K562 (cell line): Measurements from ENCODE around the gene SLC34A1.

Experiments
- EP300 ChIP-seq: IDR thresholded peaks from 2 replicates; pipeline ENCODE4 v1.6.1; 2012; ENCODE audit warnings: low read length, improper control_type of control experiment
- MYNN ChIP-seq, 2 experiments: sonication (generic); formaldehyde crosslinking in 1 of 2; IDR thresholded peaks; 2 replicates each; pipeline versions ENCODE4 v1.5.0 to v1.6.1; 2016 to 2020; ENCODE audit warnings: antibody characterized with exemption in 1 of 2, missing genetic modification reagents in 1 of 2
- POLR3A ChIP-seq: IDR thresholded peaks from 2 replicates; pipeline ENCODE4 v1.6.1; 2011; ENCODE audit warnings: borderline replicate concordance, mild to moderate bottlenecking, moderate library complexity; ENCODE audit not compliant: insufficient read length, insufficient read depth; ENCODE audit errors: extremely low read depth
- XRCC3 ChIP-seq: fragments of 450-650 bp; IDR thresholded peaks from 2 replicates; pipeline ENCODE4 v1.6.1; 2017; ENCODE audit warnings: mild to moderate bottlenecking, moderate library complexity
- TF ChIP-seq, protein P1 (sequence below), 2 experiments: fragments of 450-650 bp in 1 of 2; sonication (generic) in 1 of 2; formaldehyde crosslinking in 1 of 2; IDR thresholded peaks; 2 replicates each; pipeline versions ENCODE4 v1.7.1 to v1.9.0; 2016 to 2022; ENCODE audit warnings: inconsistent platforms in 1 of 2, mild to moderate bottlenecking in 1 of 2, missing genetic modification reagents in 1 of 2

DNA sequence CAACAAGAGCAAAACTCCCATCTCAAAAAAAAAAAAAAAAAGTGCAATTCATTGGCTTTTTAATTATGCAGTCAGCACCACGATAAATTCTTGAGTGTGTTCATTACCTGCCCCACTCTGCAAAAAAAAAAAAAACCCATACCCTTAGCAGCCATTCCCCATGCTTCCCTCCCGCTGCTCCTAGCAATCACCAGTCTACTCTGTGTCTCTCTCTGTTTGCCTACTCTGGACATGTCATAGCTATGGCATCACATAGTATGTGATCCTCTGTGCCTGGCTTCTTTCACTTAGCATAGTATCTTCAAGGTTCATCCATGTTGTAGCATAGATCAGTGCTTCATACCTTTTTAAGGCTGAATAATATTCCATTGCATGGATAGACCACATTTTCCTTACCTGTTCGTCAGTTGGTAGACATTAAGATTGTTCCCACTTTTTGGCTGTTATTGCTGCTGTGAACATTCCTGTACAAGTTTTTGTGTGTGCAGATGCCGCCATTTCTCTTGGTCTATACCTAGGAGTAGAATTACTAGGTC, 55.4 kb downstream of the SLC34A1 start:
- no peak for TF ChIP-seq POLR3A
- TF ChIP-seq, protein P1, sequence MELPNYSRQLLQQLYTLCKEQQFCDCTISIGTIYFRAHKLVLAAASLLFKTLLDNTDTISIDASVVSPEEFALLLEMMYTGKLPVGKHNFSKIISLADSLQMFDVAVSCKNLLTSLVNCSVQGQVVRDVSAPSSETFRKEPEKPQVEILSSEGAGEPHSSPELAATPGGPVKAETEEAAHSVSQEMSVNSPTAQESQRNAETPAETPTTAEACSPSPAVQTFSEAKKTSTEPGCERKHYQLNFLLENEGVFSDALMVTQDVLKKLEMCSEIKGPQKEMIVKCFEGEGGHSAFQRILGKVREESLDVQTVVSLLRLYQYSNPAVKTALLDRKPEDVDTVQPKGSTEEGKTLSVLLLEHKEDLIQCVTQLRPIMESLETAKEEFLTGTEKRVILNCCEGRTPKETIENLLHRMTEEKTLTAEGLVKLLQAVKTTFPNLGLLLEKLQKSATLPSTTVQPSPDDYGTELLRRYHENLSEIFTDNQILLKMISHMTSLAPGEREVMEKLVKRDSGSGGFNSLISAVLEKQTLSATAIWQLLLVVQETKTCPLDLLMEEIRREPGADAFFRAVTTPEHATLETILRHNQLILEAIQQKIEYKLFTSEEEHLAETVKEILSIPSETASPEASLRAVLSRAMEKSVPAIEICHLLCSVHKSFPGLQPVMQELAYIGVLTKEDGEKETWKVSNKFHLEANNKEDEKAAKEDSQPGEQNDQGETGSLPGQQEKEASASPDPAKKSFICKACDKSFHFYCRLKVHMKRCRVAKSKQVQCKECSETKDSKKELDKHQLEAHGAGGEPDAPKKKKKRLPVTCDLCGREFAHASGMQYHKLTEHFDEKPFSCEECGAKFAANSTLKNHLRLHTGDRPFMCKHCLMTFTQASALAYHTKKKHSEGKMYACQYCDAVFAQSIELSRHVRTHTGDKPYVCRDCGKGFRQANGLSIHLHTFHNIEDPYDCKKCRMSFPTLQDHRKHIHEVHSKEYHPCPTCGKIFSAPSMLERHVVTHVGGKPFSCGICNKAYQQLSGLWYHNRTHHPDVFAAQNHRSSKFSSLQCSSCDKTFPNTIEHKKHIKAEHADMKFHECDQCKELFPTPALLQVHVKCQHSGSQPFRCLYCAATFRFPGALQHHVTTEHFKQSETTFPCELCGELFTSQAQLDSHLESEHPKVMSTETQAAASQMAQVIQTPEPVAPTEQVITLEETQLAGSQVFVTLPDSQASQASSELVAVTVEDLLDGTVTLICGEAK (IDR thresholded peaks at IDR 0.05), result no peak
- TF ChIP-seq, protein P1 (CRISPR knock-in tag; IDR thresholded peaks at IDR 0.05), result no peak
- no peak for TF ChIP-seq EP300
- no peak for TF ChIP-seq XRCC3
- no peak for TF ChIP-seq MYNN (IDR thresholded peaks at IDR 0.05)
- no peak for TF ChIP-seq MYNN (CRISPR knock-in tag; IDR thresholded peaks at IDR 0.05)
